H9 (cell line): Measurements from ENCODE around the gene RBPJ. TPM values are rescaled to one million over a fixed set of nuclear protein-coding genes. Genes with fewer than 3 reads are reported as not detected.

Experiments used
- DNase-seq: peaks from one replicate; pipeline ENCODE4 v3.0.0-alpha.2; 2017
- H2AFZ ChIP-seq: one replicate; pipeline ENCODE4 v1.6.1; 2013; ENCODE audit warnings: mild to moderate bottlenecking, low read length, control low read depth, moderate library complexity
- H2AK5ac ChIP-seq: 2 replicates; pipeline ENCODE4 v1.6.1; 2013; ENCODE audit warnings: low read length, control low read depth, mixed read lengths; ENCODE audit not compliant: insufficient read length
- H2BK120ac ChIP-seq: one replicate; pipeline ENCODE4 v1.6.1; 2013; ENCODE audit warnings: low read depth, mild to moderate bottlenecking, low read length, control low read depth, inconsistent platforms; ENCODE audit not compliant: poor library complexity, severe bottlenecking
- H2BK12ac ChIP-seq: 2 replicates; pipeline ENCODE4 v1.6.1; 2013; ENCODE audit warnings: low read length, control low read depth, mixed read lengths, low read depth; ENCODE audit not compliant: insufficient read length
- H2BK15ac ChIP-seq: 2 replicates; pipeline ENCODE4 v1.6.1; 2013; ENCODE audit warnings: low read depth, low read length, control low read depth
- H2BK20ac ChIP-seq: one replicate; pipeline ENCODE4 v1.6.1; 2013; ENCODE audit warnings: low read depth, mild to moderate bottlenecking, low read length, control low read depth, inconsistent platforms; ENCODE audit not compliant: poor library complexity, severe bottlenecking
- H2BK5ac ChIP-seq: 2 replicates; pipeline ENCODE4 v1.6.1; 2013; ENCODE audit warnings: low read length, control low read depth, mixed read lengths; ENCODE audit not compliant: insufficient read length
- H3K14ac ChIP-seq: 2 replicates; pipeline ENCODE4 v1.6.1; 2013; ENCODE audit warnings: low read length, control low read depth; ENCODE audit not compliant: insufficient read depth
- H3K18ac ChIP-seq: 2 replicates; pipeline ENCODE4 v1.6.1; 2013; ENCODE audit warnings: low read depth, mild to moderate bottlenecking, mixed read lengths, low read length, control low read depth; ENCODE audit not compliant: insufficient read length
- H3K23ac ChIP-seq: 2 replicates; pipeline ENCODE4 v1.6.1; 2013; ENCODE audit warnings: low read length, control low read depth, mixed read lengths, low read depth; ENCODE audit not compliant: insufficient read length
- H3K23me2 ChIP-seq: 2 replicates; pipeline ENCODE4 v1.6.1; 2013; ENCODE audit warnings: low read depth, mild to moderate bottlenecking, mixed read lengths, low read length, control low read depth; ENCODE audit not compliant: insufficient read length, poor library complexity, severe bottlenecking
- H3K27ac ChIP-seq: 2 replicates; pipeline ENCODE4 v1.5.1; 2013; ENCODE audit warnings: low read length, control low read depth, mixed read lengths, low read depth; ENCODE audit not compliant: insufficient read length
- H3K27me3 ChIP-seq: 2 replicates; pipeline ENCODE4 v1.6.1; 2013; ENCODE audit warnings: low read length, control low read depth, inconsistent platforms; ENCODE audit not compliant: insufficient read depth
- H3K4ac ChIP-seq: 2 replicates; pipeline ENCODE4 v1.6.1; 2013; ENCODE audit warnings: low read depth, mild to moderate bottlenecking, control low read depth, inconsistent platforms, low read length, moderate library complexity
- H3K4me1 ChIP-seq: 2 replicates; pipeline ENCODE4 v1.6.1; 2013; ENCODE audit warnings: low read length, control low read depth, inconsistent platforms; ENCODE audit not compliant: insufficient read depth
- H3K4me2 ChIP-seq: 2 replicates; pipeline ENCODE4 v1.6.1; 2013; ENCODE audit warnings: low read length, control low read depth, mixed read lengths; ENCODE audit not compliant: insufficient read length, insufficient read depth
- H3K56ac ChIP-seq: 2 replicates; pipeline ENCODE4 v1.6.1; 2013; ENCODE audit warnings: low read depth, mild to moderate bottlenecking, mixed read lengths, low read length, control low read depth; ENCODE audit not compliant: insufficient read length
- H3K79me1 ChIP-seq: 2 replicates; pipeline ENCODE4 v1.6.1; 2013; ENCODE audit warnings: low read depth, mild to moderate bottlenecking, moderate library complexity, low read length, control low read depth, inconsistent platforms; ENCODE audit not compliant: insufficient read depth, poor library complexity, severe bottlenecking
- H3K79me2 ChIP-seq: 2 replicates; pipeline ENCODE4 v1.6.1; 2013; ENCODE audit warnings: low read length, control low read depth, inconsistent platforms; ENCODE audit not compliant: insufficient read depth
- H3K9ac ChIP-seq: 2 replicates; pipeline ENCODE4 v1.6.1; 2013; ENCODE audit warnings: low read length, control low read depth, mixed read lengths; ENCODE audit not compliant: insufficient read length; ENCODE audit errors: extremely low read depth
- H3K9me3 ChIP-seq: one replicate; pipeline ENCODE4 v1.6.1; 2013; ENCODE audit warnings: low read depth, low read length, inconsistent platforms; ENCODE audit not compliant: control insufficient read depth
- H3T11ph ChIP-seq: one replicate; pipeline ENCODE4 v1.6.1; 2013; ENCODE audit warnings: mild to moderate bottlenecking, low read length, control low read depth, inconsistent platforms
- H4K20me1 ChIP-seq: one replicate; pipeline ENCODE4 v1.6.1; 2013; ENCODE audit not compliant: control insufficient read depth, insufficient read length, insufficient read depth
- H4K5ac ChIP-seq: 2 replicates; pipeline ENCODE4 v1.6.1; 2013; ENCODE audit warnings: low read depth, mild to moderate bottlenecking, mixed read lengths, low read length, control low read depth; ENCODE audit not compliant: insufficient read length
- H4K8ac ChIP-seq: replicated peaks from 2 replicates; pipeline ENCODE4 v1.6.1; 2013; ENCODE audit warnings: low read length, control low read depth, mixed read lengths, low read depth; ENCODE audit not compliant: insufficient read length
- H4K91ac ChIP-seq: 2 replicates; pipeline ENCODE4 v1.6.1; 2013; ENCODE audit warnings: low read depth, mild to moderate bottlenecking, moderate library complexity, mixed read lengths, low read length, control low read depth; ENCODE audit not compliant: insufficient read length
- H3K27ac Mint-ChIP-seq, 3 experiments: 2 replicates in 2 of 3; 3 replicates in 1 of 3; pipeline ENCODE4 v1.8.0; 2020 to 2021; ENCODE audit warnings: mixed read lengths in 3 of 3, mild to moderate bottlenecking in 1 of 3, moderate library complexity in 1 of 3
- H3K27me3 Mint-ChIP-seq: 2 replicates; pipeline ENCODE4 v1.8.0; 2021; ENCODE audit warnings: low read depth, mild to moderate bottlenecking, moderate library complexity, mixed read lengths
- H3K36me3 Mint-ChIP-seq, 3 experiments: 2 replicates in 2 of 3; 3 replicates in 1 of 3; pipeline ENCODE4 v1.8.0; 2020 to 2021; ENCODE audit warnings: low read depth in 3 of 3, mixed read lengths in 3 of 3; ENCODE audit not compliant: insufficient read depth in 1 of 3
- H3K4me1 Mint-ChIP-seq, 2 experiments: 2 replicates each; pipeline ENCODE4 v1.8.0; 2020; ENCODE audit warnings: mixed read lengths in 2 of 2
- H3K4me3 Mint-ChIP-seq, 2 experiments: 2 replicates in 1 of 2; 3 replicates in 1 of 2; pipeline ENCODE4 v1.8.0; 2020 to 2021; ENCODE audit warnings: mild to moderate bottlenecking in 2 of 2, mixed read lengths in 2 of 2, moderate library complexity in 1 of 2
- H3K9me3 Mint-ChIP-seq, 2 experiments: 2 replicates in 1 of 2; 3 replicates in 1 of 2; pipeline ENCODE4 v1.8.0; 2020; ENCODE audit warnings: mild to moderate bottlenecking in 2 of 2, mixed read lengths in 2 of 2, moderate library complexity in 1 of 2
- WGBS: extraction: QIAGEN DNeasy Blood & Tissue Kit; methylation state at CpG from one replicate; pipeline ENCODE4 v1.1.7; 2013; ENCODE audit warnings: missing lambda C conversion rate, low lambda C conversion rate, mixed read lengths; ENCODE audit not compliant: insufficient read length; ENCODE audit errors: extremely low coverage; 5-methylcytosine and 5-hydroxymethylcytosine counted together
- total RNA-seq: library from RNA; stranded (reverse); gene quantifications from 2 replicates; pipeline ENCODE4 v1.2.1, GENCODE V29; 2021
- TF ChIP-seq, protein P1 (sequence below): fragments of 200-600 bp; sonication (generic); conservative IDR thresholded peaks from 3 replicates; pipeline ENCODE4 v1.8.0; 2021; ENCODE audit warnings: antibody characterized with exemption, mild to moderate bottlenecking

Gene RBPJ
- total RNA-seq, 1 experiment from 2014 or later, result 166 TPM

DNA sequence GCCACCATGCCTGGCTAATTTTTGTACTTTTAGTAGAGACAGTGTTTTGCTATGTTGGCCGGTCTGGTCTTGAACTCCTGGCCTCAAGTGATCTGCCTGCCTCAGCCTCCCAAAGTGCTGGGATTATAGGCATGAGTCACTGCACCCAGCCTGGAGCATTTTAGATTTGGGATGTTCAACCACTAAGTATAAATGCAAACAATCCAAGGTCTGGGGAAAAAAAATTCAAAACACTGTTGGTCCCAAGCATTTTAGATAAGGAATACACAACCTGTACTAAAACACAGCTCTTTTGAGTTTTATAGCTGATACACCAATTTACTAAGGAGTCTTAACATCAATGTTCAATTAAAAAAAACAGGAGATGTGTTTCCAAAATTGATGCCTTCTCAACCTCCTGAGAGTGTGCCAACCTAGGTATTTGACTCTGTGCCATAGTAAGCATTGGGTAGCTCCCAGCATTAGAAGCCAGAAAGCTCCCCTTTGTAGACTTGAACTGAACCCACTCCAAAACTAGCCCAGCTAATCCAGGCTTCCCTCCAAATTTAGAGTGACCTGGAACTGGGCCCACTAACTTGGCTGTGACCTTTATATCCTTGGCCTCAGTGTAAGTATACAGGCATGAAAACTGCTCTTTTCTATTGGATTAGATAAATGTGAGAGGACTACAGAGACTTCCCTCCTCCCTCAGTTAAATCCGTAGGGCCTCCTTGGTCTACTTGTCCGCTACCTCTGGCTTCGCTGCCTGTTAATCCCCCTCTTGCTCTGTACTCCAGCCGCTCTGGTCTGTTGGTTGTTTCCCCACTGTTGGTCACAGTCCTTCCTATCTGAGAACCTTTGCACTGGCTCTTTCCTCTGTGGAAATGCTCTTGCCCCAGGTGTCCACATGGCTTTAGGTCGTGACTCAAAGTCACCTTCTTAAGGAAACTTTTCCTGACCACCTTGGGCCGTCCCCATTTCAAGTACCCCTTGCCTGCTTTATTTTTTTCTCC is 91.9 kb downstream of the RBPJ start:
- Mint-ChIP-seq H3K9me3 (no peaks in the 10 kb centered on the region), H3K36me3 (peaks cover 15 to 59% (median 34%) of the 10 kb centered on the region in 3 experiments; a peak in 6 of 7 replicates)
- H3K27ac ChIP-seq, result no peak overlapping the region

More for the DNA sequence above, 91.9 kb downstream of the RBPJ start:
- Histone ChIP-seq H3T11ph (no peak overlapping the region), H3K27me3 (no peaks in the 10 kb centered on the region), H3K14ac (no peak overlapping the region), H3K79me2 (peaks cover 4% of the 10 kb centered on the region; the same call in 1 of the 2 replicates), H2BK120ac (no peak overlapping the region), H2AFZ (no peak overlapping the region), H3K4ac (no peak overlapping the region), H3K23me2 (no peaks in the 10 kb centered on the region), H3K23ac (no peak overlapping the region), H2BK20ac (no peak overlapping the region), H2BK15ac (no peak overlapping the region), H2BK12ac (no peak overlapping the region), H3K56ac (no peak overlapping the region), H3K79me1 (peaks cover 5% of the 10 kb centered on the region), H3K4me1 (no peaks in the 10 kb centered on the region; the same call in 1 of the 2 replicates), H3K18ac (no peak overlapping the region), H4K8ac (no peak overlapping the region), H3K9me3 (no peaks in the 10 kb centered on the region), H4K20me1 (no peaks in the 10 kb centered on the region), H4K91ac (no peak overlapping the region), H2AK5ac (no peak overlapping the region), H3K4me2 (no peak overlapping the region), H3K9ac (no peak overlapping the region), H2BK5ac (no peak overlapping the region), H4K5ac (no peak overlapping the region)
- H3K4me1 Mint-ChIP-seq, result peaks cover 10 to 14% of the 10 kb centered on the region in 2 experiments
- no peak overlapping the region for H3K4me3 Mint-ChIP-seq
- peak overlapping the region; percentile 86 to 96 (median 90) for H3K27ac Mint-ChIP-seq
- no peak for DNase-seq
- TF ChIP-seq, protein P1, sequence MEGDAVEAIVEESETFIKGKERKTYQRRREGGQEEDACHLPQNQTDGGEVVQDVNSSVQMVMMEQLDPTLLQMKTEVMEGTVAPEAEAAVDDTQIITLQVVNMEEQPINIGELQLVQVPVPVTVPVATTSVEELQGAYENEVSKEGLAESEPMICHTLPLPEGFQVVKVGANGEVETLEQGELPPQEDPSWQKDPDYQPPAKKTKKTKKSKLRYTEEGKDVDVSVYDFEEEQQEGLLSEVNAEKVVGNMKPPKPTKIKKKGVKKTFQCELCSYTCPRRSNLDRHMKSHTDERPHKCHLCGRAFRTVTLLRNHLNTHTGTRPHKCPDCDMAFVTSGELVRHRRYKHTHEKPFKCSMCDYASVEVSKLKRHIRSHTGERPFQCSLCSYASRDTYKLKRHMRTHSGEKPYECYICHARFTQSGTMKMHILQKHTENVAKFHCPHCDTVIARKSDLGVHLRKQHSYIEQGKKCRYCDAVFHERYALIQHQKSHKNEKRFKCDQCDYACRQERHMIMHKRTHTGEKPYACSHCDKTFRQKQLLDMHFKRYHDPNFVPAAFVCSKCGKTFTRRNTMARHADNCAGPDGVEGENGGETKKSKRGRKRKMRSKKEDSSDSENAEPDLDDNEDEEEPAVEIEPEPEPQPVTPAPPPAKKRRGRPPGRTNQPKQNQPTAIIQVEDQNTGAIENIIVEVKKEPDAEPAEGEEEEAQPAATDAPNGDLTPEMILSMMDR, result no peak
- no peaks in the 10 kb centered on the region for H3K27me3 Mint-ChIP-seq
- no CpG with 5 or more reads among the region's 7 CpGs for WGBS
